ENCODE measurements around the gene AMBRA1. TPM values are rescaled to one million over a fixed set of nuclear protein-coding genes. Genes with fewer than 3 reads are reported as not detected.

AMBRA1 gene
- total RNA-seq, 1 experiment from 2014 or later = 10.7 TPM

DNA sequence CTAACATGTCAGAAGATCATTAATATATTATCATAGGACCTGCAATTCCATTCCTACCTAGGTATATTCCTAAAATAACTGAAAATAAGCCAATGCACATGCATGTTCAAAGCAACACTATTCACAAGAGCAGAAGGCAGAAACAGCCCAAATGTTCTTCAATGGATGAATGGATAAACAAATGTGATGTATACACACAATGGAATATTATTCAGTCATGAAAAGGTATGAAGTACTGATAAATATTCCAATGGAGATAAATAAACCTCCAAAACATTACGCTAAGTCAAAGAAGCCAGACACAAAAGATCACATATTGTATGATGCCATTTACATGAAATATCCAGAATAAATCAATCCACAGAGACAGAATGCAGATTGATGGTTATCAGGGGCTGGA is 16.8 kb downstream of the AMBRA1 start:
- DNase-seq (ENCODE audit: low read depth) = no peak

DNA sequence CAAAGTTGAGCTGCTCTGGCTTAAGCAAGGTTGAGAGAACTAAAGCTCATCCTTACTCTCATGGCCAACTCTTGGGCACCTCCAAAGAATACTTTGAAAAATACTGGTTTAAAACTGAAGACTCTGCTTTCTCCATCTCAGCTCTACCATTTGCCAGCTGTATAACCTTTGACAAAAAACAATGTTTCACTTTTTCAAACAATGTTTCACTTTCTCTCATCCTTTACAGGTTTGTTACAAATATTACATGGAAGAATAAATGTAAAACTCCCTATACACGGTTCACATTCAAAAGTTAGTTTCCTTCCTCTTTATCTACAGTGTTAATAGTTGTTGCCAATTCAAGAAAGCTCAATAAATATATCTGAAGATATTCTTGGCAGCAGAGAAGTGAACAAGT is 19.2 kb downstream of the AMBRA1 start:
- DNase-seq (ENCODE audit: low read depth) = no peak

DNA sequence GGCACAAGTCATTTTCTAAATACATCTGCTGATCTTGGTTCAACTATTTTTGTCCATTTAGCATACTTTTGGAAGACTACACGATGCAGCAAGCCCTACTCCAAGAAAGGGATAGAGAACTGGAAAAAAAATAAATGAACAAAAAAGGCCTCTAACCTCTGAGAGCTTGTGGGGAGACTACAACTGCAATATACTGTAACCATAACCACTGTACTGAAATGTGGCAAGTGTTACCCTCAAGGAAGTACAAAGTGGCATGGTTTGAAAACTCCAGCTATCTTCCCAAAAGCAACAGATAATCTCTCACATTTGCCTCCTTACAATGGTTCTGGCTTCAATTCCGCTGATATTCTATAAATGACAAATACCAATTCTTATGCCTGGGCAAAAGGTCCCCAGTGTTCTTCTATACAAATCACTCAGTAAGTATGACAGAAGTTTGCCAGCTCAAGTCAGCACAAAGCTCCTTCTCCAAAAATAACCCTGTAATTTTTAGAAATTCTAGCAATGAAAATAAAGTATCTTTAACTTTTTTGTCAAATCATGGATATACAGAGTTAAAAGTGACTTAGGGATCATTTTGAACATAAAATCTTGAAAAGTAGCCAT is 22.9 kb downstream of the AMBRA1 start:
- DNase-seq (ENCODE audit: low read depth) = no peak

DNA sequence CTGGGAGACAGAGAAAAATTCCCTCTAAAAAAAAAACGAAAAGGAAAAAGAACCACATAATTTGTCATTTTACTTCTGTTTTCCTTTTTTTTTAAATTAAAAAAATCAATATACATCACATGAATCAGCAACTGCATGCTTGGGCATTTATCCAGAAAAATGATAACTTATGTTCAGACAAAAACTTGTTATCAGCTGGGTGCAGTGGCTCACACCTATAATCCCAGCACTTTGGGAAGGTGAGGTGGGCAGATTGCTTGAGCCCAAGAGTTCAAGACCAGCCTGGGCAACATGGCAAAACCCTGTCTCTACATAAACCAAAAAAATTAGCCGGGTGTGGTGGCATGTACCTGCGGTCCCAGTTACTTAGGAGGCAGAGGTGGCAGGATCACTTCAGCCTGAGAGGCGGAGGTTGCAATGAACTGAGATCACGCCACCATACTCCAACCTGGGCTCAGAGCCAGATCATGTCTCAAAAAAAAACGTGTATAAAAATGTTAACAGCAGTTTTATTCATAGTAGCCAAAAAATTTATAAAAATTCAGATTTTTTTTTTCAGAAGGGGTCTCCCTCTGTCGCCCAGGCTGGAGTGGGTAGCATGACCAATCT is 28.5 kb downstream of the AMBRA1 start:
- no peak for DNase-seq (ENCODE audit: low read depth)

DNA sequence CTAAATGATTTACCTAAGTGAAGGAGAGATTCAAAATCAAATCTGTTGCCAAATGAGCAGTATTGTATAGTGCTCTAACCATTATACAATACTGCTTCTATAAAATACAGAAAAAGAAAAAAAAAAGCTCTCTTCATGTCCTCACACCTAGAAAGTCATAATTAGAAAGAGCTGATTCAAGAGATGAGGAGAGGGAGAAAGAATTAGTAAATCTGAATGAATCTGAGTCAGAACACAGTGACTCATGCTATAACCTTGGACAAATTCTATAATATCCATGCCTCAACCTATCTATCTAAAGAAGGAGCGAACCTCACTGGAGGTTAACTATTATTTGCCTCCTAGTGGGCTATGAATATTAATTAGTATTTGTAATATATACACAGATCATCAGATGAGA is 29.4 kb downstream of the AMBRA1 start:
- peak; percentile 44 for DNase-seq (ENCODE audit: low read depth)

DNA sequence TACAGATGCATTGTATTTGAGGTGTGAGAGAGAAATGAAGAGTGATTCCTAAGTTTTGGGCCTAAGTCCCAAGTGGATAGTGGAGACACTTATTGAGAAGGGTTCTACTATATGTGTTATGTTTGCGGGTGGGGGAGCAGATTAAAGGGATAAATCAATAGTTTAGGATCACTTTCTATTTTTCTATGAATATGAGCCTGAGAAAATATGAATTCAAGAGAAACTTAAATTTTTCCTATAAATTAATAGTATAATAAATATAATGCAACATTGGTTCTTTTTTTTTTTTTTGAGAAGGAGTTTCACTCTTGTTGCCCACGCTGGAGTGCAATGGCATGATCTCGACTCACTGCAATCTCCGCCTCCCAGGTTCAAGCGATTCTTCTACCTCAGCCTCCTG is 31.3 kb downstream of the AMBRA1 start:
- no peak for DNase-seq (ENCODE audit: low read depth)

DNA sequence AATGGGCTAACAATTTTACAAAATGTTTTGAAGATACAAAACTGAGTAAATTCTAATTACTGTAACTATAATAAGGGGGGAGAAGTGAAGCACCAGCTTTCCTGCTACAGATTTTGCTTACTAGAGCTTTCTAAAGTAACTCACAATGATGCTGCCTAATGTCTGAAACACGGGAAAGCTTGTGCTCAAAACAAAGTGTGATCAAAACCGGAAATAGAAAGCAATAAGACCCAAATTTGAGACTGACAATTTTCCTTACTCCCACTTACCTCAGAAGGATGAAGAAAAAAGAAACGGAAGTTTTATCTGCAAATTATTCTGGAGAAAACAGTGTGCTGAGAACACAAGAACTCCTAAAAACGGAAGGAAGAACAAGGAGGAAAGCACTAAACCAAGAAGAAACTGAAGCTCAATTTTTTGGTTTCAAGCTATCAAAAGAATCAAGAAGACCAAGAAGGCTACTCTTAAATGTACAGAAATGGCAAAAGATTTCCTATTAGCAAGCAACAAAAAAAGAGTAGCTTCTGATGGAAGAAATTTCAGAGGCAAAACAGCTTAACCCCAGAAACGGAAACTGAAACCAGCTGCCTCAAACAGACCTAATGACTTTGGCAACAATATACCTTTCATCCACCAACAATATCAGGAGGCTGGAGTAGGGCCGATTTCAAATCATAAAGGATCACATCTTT is 33.4 kb downstream of the AMBRA1 start:
- DNase-seq (ENCODE audit: low read depth) = peak; percentile 38

DNA sequence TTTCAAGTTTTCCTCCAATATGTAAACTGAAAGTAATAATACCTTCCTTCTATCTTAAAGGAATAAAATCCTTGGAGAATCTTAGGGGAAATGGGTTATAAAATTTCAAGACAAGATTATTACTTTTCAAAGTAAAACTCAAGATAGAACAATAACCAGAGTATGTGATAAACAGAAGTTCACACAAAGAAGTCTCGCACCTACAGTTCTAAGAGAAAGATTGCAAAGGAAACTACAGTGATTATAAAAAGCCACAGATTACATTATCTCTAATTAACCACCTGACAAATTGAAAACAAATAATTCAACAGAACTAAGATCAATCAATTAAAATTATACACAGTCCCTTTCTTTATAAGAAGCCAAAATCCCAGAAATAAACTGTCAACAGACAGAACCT is 34.0 kb downstream of the AMBRA1 start:
- no peak for DNase-seq (ENCODE audit: low read depth)

DNA sequence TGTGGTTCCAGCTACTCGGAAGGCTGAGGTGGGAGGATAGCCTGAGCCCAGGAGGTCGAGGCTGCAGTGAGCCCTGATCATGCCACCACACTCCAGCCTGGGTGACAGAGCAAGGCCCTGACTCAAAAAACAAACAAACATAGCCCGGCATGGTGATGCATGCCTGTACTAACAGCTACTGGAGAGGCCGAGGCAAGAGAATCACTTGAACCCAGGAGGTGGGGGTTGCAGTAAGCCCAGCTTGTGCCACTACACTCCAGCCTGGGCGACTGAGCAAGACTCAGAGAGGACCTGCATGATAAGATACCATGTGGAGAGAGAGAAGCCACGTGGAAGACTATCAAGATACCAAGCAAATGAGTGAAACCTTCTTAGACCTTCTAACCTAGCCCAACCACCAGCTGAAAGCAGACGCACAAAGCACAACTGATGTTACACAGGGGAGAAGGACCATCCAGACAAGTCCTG is 36.1 kb downstream of the AMBRA1 start:
- DNase-seq (ENCODE audit: low read depth) = peak; percentile 8

DNA sequence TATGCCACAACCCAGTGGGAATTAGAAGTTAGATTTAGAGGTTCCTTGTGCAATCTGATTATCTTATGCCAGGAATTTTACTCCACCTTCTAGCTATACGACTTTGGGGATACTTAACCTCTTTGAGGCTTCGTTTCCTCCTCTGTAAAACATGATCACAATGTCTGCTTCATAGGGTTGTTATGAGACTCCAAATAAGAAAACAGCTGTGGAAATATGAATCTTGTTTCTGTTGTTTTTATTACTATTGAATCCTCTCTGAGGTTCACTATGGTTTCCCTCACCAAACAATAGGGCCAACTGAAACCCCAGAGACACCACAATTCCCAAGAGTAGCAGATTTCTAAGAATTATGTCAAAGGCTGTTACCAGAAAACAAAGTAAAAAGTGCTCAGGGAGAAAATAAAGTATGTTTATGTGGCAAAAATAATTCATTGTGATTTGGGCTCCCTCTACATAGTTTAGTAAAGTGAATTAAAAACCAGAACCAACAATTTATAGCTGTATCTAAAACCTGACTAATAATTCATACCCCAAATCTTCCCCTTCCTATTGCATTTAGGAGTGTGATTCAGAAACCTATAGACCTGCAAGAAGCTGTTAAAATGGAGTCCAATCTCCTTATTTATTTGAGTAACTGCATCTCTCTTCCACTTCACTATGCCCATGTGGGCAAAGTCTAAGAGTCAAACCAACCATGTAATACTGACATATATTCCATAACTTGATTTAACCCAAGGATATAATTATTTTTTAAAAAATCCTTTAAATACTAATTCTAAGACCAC is 38.4 kb downstream of the AMBRA1 start:
- DNase-seq (ENCODE audit: low read depth) = no peak

DNA sequence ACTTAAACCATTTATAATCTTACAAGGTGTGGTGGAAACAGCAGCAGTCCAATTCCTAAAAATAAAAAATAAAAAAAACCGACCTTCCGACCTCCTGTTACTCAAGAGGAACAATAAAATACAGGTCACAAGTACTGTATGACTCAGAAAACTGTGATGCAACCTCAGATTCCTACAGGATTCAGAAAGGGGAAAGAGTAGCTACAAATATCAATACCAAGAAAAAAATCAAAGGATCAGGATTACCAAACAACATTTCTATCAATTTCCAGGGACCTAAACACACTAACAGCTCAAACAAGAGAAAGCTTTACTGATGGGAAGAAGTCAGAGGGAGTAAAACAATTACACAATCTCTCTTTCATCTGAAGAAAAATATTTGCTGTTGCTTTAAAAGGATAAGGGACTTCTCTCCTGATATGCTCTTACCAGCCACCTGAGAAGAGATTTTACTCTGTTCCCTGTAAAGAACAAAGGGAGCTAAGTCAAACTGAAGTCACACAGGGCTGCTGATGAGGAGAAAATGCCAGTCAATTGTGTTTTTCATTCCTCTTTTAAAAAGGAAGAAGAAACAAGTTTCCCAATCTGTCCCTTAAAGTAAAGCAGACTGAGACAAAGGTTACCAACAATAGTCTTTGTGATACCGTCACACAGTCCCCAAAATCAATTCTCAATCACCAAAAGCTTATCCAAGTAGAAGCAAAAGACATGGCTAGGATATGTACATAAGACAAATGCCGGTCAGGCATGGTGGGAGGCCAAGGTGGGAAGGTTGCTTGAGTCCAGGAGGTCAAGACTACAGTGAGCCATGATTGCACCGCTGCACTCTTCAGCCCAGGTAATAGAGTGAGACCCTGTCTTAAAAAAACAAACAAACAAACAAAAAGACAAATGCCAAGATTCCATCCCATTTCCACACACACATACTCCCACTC is 39.3 kb downstream of the AMBRA1 start:
- DNase-seq (ENCODE audit: low read depth) = peak; percentile 64

DNA sequence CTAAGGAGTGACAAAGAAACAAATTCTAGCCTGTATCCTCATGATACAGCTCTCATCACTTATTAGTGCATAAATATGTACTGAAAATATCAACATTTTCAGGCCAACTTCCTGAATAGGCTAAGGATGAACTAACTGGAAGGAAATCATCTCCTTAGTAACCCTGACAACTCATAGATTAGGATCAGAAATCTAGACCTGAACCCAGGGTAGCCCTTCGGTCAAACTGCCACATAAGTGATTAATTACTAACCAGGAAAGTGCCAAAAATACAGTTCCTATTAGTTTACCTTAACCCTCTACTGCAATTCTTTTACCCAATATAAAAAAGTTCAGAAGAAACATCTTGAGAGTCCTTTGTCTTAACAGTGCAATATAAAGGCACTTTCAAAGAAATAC is 40.0 kb downstream of the AMBRA1 start:
- DNase-seq (ENCODE audit: low read depth) = peak; percentile 42

DNA sequence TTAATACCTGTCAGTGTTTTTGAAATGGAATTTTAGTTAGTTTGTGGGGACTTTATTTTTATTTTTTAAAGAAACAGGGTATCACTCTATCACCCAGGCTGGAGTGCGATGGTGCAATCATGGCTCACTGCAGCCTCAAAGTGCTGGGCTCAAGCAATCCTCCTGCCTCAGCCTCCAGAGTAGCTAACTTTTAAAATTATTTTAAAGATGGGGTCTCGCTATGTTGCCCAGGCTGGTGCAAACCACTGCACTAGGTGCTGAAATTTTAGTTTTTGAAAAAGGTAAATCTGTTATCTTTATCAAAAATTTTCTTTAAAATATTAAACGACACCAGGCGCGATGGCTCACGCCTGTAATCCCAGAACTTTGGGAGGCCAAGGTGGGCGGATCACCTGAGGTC is 42.6 kb downstream of the AMBRA1 start:
- DNase-seq (ENCODE audit: low read depth) = no peak

DNA sequence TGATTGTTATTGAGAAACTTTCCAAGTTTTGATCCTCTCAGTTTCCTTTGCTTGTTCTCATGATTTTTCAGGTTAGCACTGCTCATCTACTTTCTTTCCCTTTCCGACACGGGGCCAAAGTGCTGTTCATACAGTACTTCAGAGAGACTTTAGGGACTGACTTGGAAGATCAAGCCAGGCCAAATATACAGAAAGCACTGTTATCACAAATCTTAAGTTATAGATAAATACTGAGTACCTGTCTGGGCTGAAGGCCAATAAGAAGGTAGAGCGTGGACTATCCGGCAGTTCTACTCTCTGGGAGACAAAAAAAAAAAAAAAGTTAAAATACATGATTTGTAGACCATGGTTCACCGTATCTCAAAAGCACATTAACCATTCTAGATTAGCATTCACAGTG is 46.2 kb downstream of the AMBRA1 start:
- DNase-seq (ENCODE audit: low read depth) = no peak

DNA sequence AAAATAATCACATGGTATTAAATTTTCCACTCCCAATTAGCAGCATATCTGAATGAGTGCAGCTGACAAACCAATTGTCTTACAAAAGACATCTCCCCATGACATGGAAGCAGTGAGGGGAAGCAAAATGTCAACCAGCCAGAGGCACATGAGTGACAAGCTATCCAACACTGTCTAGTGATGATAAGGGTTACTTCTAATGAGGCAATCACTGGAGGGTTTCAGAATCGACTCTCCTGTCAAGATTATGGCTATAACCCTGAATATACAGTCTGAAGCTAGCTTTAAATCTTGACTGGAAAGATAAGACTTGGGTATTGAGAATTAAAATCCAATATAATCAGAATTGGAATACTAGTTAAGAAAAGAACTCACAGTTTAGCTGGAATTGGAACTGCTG is 50.3 kb downstream of the AMBRA1 start:
- DNase-seq (ENCODE audit: low read depth) = no peak

DNA sequence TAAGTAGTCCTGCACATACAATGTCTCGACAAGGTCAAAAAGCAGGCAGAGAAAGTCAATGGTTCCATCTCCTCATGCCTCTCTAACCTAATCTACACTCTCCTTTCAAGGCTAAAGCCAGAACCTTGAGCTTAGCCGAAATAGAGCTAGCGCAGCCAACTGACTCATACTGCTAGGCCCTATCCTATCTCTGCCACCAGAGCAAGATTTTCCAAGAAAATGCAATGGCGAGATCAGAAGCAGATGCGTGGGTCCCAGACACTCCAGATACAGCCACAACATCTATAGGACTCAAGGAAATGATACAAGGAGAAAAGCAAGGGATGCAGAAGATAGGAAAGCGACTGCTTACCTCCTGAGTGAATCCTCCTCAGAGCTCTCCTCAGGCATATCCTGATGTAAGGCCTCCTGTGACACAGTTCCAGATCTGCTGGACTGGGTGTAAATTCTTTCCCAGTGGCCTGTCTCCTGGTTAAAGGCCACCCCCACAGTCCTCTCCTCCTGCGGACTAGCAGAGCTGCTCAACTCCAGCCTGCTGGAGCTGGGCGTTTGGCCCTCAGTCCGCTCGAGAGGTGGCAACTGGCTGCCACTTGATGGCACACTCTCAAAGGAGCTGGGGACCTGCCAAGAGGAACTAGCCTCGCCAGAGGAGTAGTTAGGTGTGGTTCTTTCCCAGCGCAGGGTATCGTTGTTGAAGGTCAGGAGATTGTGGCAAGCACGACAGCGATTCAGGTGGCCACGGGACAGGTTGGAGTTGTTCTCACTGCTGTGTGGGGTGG is 52.0 kb downstream of the AMBRA1 start:
- DNase-seq (ENCODE audit: low read depth) = no peak

DNA sequence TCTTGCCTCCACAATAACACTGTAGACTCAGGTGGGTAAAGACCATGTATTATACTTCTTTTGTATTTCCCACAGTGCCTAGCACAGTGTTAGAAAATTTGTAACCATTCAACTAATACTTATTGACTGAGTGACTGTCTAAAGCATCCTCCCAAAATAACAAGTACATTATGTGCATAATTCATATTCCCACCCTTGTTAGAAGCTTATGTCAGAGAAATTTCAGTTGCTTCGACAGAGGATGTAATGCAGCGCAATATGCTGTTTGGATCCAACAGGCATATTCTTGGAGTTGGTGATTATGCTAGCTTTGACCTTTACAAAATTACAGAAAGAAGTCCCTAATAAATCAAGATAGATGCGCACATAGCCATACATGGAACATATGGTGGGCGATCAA is 53.0 kb downstream of the AMBRA1 start:
- no peak for DNase-seq (ENCODE audit: low read depth)

DNA sequence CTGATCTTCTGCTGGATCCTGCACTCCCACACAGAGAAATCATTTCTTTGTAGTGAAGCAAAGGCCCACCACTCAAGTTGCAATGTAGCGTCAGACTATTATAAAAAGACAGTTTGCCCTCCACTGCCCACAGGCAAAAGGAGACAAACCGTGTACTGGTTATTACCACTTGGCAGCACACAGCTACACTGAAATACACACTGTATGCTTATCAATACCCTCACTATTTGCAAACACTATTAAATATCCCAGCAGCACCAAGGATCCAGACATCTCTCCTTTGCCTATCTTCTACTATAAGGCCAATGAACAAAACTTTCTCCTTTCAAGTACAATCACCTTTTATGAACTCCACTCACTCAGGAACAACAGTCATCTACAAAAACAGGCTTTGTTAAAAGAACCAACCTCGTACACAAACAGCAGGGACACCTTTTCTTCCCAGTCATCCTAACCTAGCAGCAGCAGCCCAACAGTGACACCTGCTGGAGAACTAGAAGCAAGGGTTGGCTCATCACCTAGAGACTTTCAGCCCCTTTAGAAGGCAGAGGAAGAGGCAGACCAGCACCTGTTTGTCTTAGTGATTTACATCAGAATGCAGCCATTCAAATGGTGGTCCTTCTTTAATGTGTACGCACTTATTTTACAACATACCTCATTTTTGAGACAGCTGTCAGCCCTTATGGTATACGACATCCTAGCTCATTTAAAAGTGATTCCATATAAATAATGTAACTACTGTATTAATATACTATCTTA is 56.1 kb downstream of the AMBRA1 start:
- DNase-seq (ENCODE audit: low read depth) = peak; percentile 63

DNA sequence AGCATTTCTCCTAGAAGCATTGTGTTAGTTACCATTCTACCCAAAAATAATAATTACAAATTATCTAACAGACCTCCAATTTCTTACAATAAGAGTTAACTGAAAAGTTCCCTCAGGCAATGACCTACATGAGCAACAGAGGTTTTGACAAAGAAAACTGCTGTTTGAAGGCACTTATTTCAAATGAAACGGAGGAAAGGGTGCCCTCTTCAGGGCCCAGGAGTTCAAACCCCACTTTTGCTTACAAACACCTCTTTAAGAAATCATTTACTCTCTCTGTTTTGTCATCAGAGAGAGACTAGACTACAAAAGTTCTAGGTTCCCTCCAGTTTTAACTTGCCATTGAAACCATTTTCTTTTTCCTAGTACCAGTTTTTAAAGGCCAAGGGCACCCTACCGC is 56.7 kb downstream of the AMBRA1 start:
- no peak for DNase-seq (ENCODE audit: low read depth)

DNA sequence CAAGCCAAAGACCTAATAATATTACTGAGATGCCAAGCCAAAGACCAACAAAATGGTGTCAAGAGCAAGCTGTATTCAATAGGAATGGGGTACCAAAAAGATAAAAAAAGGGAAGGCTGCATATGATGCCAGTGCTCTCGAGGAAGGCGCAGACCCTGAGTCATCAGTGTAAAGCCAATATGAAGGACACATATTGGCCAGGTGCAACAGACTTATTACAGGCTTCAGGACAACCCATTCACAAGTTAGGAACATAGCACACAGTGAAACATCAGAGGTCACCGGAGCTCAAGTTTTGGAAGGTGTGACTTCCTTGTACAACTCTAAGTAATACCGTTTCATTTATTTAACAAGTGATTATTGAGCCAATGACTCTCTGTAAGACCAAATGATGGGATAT is 58.1 kb downstream of the AMBRA1 start:
- DNase-seq (ENCODE audit: low read depth) = no peak

Measured in RPMI7951 (cell line).